Panc1 (cell line): ENCODE results near the gene DCAF6. TPM values are rescaled to one million over a fixed set of nuclear protein-coding genes. Genes with fewer than 3 reads are reported as not detected.

Experiments
- ATAC-seq: fragments of 200-7000 bp; cut with Tn5 transposase; 2 replicates; pipeline ENCODE4 v1.9.1; 2020; ENCODE audit warnings: mild to moderate bottlenecking, moderate library complexity
- BruUV-seq: library from RNA; stranded (reverse); fragments of 400-500 nt; replicated peaks from 2 replicates; lab custom pipeline; 2021; lab: Mats Ljungman, UMichigan
- CTCF ChIA-PET: fragments of 300-600 bp; sonication (Branson Sonifier 250); formaldehyde crosslinking; loops from one replicate; lab custom pipeline; 2022; ENCODE audit warnings: antibody characterized with exemption; lab: Charles Lee
- POLR2A ChIA-PET: fragments of 300-600 bp; sonication (Branson Sonifier 250); formaldehyde crosslinking; loops from one replicate; lab custom pipeline; 2022; ENCODE audit warnings: antibody characterized with exemption; lab: Charles Lee
- DNase-seq: peaks from one replicate; pipeline ENCODE4 v3.0.0-alpha.2; 2010; ENCODE audit warnings: low read depth, low spot score
- H3K27ac ChIP-seq: 2 replicates; pipeline ENCODE4 v1.5.1; 2011; ENCODE audit warnings: mild to moderate bottlenecking, low read length, inconsistent platforms
- H3K27me3 ChIP-seq: fragments of 200-500 bp; sonication (Bioruptor generic); 2 replicates; pipeline ENCODE4 v1.6.0; 2014; ENCODE audit warnings: low read length, inconsistent platforms; ENCODE audit not compliant: control insufficient read depth, insufficient read depth
- H3K36me3 ChIP-seq: fragments of 200-500 bp; sonication (Bioruptor generic); 2 replicates; pipeline ENCODE4 v1.5.1; 2014; ENCODE audit warnings: inconsistent platforms, mild to moderate bottlenecking, low read length, moderate library complexity; ENCODE audit not compliant: control insufficient read depth, insufficient read depth
- H3K4me1 ChIP-seq: 2 replicates; pipeline ENCODE4 v1.5.1; 2011; ENCODE audit warnings: inconsistent platforms, mild to moderate bottlenecking, low read length, moderate library complexity; ENCODE audit not compliant: control insufficient read depth, insufficient read depth
- H3K4me3 ChIP-seq, 2 experiments: 2 replicates each; pipeline ENCODE4 v1.5.1; 2011 to 2012; ENCODE audit warnings: low read depth in 2 of 2, low read length in 2 of 2, mild to moderate bottlenecking in 2 of 2, inconsistent platforms in 1 of 2, moderate library complexity in 1 of 2
- H3K9me3 ChIP-seq: fragments of 200-500 bp; sonication (Bioruptor generic); 2 replicates; pipeline ENCODE4 v1.5.1; 2014; ENCODE audit warnings: low read depth, mild to moderate bottlenecking, inconsistent platforms, low read length, moderate library complexity; ENCODE audit not compliant: control insufficient read depth, insufficient read depth
- POLR2AphosphoS5 ChIP-seq: IDR thresholded peaks from 2 replicates; pipeline ENCODE4 v1.6.1; 2012; ENCODE audit warnings: mild to moderate bottlenecking, low read depth, low read length, moderate library complexity
- SIN3A ChIP-seq: IDR thresholded peaks from 2 replicates; pipeline ENCODE4 v1.6.1; 2012; ENCODE audit warnings: low read depth, mild to moderate bottlenecking, low read length, moderate library complexity, borderline replicate concordance; ENCODE audit not compliant: insufficient read depth
- TCF7L2 ChIP-seq: IDR thresholded peaks from 2 replicates; pipeline ENCODE4 v1.6.1; 2011; ENCODE audit warnings: mild to moderate bottlenecking, low read depth, low read length, inconsistent platforms
- in situ Hi-C: cut with HindIII; loops from 2 replicates; pipeline ENCODE4 v1.10.0; 2016; ENCODE audit warnings: low sequenced_read_pairs, low pct_unique_long_range_greater_than_20kb
- intact Hi-C: fragments of 100-400 bp; cut with micrococcal nuclease; formaldehyde crosslinking; loops from one replicate; pipeline ENCODE4 v1.10.0; 2022; ENCODE audit not compliant: unreplicated experiment
- total RNA-seq: library from RNA; stranded (reverse); gene quantifications from one replicate; pipeline ENCODE4 v1.2.1, GENCODE V29; 2021; ENCODE audit not compliant: unreplicated experiment
- TF ChIP-seq, protein P1 (sequence below): fragments of 450-650 bp; IDR thresholded peaks from 2 replicates; pipeline ENCODE4 v1.5.1; 2017; ENCODE audit warnings: mild to moderate bottlenecking
- TF ChIP-seq, protein P2 (sequence below), 2 experiments: IDR thresholded peaks; 2 replicates each; pipeline ENCODE4 v1.6.1; 2011 to 2012; ENCODE audit warnings: low read depth in 2 of 2, control low read depth in 1 of 2, low read length in 1 of 2, mild to moderate bottlenecking in 1 of 2, moderate library complexity in 1 of 2; ENCODE audit not compliant: insufficient read depth in 1 of 2

Gene DCAF6
- total RNA-seq, 1 experiment from 2014 or later: 67.7 TPM

DNA sequence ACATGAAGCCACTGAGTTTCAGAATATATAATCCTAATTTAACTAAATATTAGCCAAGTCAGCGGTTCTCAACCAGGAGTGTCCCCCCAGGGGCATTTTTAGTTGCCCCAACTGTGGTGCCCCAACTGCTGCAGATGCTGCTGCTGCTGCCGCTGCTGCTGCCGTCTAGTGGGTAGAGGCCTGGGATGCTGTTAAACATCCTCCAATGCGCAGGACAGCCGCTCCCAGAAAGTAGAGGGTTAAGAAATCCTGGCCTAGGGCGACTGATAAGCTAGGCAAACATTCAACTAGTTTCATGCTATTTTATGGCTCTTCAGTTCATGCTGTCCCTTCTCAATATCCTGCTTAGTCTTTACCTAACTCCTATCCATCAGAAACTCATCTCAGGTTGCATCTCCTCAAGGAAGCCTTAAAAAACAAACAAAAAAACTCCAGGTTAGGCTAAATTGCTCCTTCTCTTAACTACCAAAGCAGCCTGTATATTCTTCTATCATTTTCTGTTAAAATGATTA is 9.9 kb upstream of the DCAF6 start:
- ChIA-PET CTCF (no interaction called here), POLR2A (no interaction called here)
- peaks cover 41% of the 10 kb centered on the region for H3K4me1 ChIP-seq
- H3K4me3 ChIP-seq: no peak overlapping the region
- ATAC-seq (peak; percentile 59; the same call in 1 of the 2 replicates), DNase-seq (no peak)
- TF ChIP-seq TCF7L2: no peak
- TF ChIP-seq POLR2AphosphoS5: no peak
- TF ChIP-seq, protein P1, sequence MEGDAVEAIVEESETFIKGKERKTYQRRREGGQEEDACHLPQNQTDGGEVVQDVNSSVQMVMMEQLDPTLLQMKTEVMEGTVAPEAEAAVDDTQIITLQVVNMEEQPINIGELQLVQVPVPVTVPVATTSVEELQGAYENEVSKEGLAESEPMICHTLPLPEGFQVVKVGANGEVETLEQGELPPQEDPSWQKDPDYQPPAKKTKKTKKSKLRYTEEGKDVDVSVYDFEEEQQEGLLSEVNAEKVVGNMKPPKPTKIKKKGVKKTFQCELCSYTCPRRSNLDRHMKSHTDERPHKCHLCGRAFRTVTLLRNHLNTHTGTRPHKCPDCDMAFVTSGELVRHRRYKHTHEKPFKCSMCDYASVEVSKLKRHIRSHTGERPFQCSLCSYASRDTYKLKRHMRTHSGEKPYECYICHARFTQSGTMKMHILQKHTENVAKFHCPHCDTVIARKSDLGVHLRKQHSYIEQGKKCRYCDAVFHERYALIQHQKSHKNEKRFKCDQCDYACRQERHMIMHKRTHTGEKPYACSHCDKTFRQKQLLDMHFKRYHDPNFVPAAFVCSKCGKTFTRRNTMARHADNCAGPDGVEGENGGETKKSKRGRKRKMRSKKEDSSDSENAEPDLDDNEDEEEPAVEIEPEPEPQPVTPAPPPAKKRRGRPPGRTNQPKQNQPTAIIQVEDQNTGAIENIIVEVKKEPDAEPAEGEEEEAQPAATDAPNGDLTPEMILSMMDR: peak; percentile 37; the same call in 1 of the 2 replicates
- TF ChIP-seq SIN3A: no peak
- TF ChIP-seq, protein P2, sequence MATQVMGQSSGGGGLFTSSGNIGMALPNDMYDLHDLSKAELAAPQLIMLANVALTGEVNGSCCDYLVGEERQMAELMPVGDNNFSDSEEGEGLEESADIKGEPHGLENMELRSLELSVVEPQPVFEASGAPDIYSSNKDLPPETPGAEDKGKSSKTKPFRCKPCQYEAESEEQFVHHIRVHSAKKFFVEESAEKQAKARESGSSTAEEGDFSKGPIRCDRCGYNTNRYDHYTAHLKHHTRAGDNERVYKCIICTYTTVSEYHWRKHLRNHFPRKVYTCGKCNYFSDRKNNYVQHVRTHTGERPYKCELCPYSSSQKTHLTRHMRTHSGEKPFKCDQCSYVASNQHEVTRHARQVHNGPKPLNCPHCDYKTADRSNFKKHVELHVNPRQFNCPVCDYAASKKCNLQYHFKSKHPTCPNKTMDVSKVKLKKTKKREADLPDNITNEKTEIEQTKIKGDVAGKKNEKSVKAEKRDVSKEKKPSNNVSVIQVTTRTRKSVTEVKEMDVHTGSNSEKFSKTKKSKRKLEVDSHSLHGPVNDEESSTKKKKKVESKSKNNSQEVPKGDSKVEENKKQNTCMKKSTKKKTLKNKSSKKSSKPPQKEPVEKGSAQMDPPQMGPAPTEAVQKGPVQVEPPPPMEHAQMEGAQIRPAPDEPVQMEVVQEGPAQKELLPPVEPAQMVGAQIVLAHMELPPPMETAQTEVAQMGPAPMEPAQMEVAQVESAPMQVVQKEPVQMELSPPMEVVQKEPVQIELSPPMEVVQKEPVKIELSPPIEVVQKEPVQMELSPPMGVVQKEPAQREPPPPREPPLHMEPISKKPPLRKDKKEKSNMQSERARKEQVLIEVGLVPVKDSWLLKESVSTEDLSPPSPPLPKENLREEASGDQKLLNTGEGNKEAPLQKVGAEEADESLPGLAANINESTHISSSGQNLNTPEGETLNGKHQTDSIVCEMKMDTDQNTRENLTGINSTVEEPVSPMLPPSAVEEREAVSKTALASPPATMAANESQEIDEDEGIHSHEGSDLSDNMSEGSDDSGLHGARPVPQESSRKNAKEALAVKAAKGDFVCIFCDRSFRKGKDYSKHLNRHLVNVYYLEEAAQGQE (IDR thresholded peaks at IDR 0.05; ENCODE audit: insufficient read depth in 1 of 2, low read depth in 2 of 2, low read length in 1 of 2): no peak
- BruUV-seq: no TSS peak
- H3K9me3 ChIP-seq: no peaks in the 10 kb centered on the region
- H3K36me3 ChIP-seq: no peaks in the 10 kb centered on the region; the same call in 1 of the 2 replicates
- intact Hi-C loops (loop anchor here (5.0 kb wide), 1 partner anchor 204 kb away; the partner anchor contains the start of gene MPZL1), in situ Hi-C loops (no loop called here)
- peak overlapping the region; percentile 92; the same call in 1 of the 2 replicates for H3K27ac ChIP-seq
- H3K27me3 ChIP-seq: no peaks in the 10 kb centered on the region

DNA sequence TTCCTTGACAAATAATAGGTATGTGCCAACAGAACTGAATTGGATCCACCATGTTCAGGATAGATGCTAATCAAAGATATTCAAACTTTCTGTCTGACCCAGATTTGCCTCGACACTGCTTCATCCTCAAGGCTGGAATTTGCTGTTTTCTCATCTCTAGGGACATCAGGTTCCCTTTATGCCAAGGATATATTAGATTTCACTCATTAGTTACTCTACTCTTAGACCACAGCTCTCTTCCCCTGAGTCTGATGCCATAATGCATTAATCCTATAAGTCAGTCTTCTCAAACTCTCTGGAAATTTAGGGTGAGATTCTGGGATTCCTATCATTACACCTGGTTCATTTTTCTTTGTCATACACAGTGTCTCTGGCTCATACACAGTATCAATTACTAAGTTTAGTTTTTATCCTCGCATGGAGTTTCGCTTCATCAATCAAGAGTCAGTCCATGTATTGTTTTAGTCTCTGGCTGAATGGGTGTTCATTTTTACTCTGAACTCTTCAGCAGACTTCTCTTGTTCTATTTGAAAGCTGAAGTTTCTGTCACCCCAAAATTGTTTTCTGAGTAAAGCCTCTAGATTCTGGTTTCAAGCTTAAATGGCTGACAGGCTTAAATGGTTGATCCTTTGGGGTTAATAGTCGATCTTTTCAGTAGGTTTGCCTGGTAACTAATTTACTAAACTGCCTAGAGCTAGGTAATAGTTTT is 9.3 kb upstream of the DCAF6 start:
- intact Hi-C loops (loop anchor here (5.0 kb wide), 1 partner anchor 205 kb away; the partner anchor contains the start of gene MPZL1), in situ Hi-C loops (no loop called here)
- DNase-seq: no peak
- peak overlapping the region; percentile 19 to 32; a peak in 3 of 4 replicates for H3K4me3 ChIP-seq
- ChIA-PET POLR2A (no interaction called here), CTCF (no interaction called here)
- peak overlapping the region; percentile 92 for H3K27ac ChIP-seq
- H3K4me1 ChIP-seq: peaks cover 41% of the 10 kb centered on the region
- no peak for TF ChIP-seq SIN3A
- TF ChIP-seq, protein P2 (IDR thresholded peaks at IDR 0.05; ENCODE audit: insufficient read depth in 1 of 2, low read depth in 2 of 2, low read length in 1 of 2): no peak
- TF ChIP-seq, protein P1: no peak
- TF ChIP-seq POLR2AphosphoS5: no peak
- TF ChIP-seq TCF7L2: no peak
- no peaks in the 10 kb centered on the region for H3K9me3 ChIP-seq
- no peaks in the 10 kb centered on the region; the same call in 1 of the 2 replicates for H3K36me3 ChIP-seq
- no peaks in the 10 kb centered on the region for H3K27me3 ChIP-seq
- BruUV-seq: no TSS peak
- peak; percentile 36 for ATAC-seq
